PC-3 (cell line): ENCODE results near the gene SLC15A4. TPM values are rescaled to one million over a fixed set of nuclear protein-coding genes. Genes with fewer than 3 reads are reported as not detected.

Experiments
- ATAC-seq: fragments of 200-7000 bp; cut with Tn5 transposase; 2 replicates; pipeline ENCODE4 v1.9.1; 2020; ENCODE audit warnings: mild to moderate bottlenecking, moderate library complexity
- BruUV-seq: library from RNA; stranded (reverse); fragments of 400-500 nt; replicated peaks from 2 replicates; lab custom pipeline; 2021; lab: Mats Ljungman, UMichigan
- CTCF ChIA-PET: fragments of 300-600 bp; sonication (Branson Sonifier 250); formaldehyde crosslinking; loops from one replicate; lab custom pipeline; 2022; ENCODE audit warnings: antibody characterized with exemption; lab: Charles Lee
- POLR2A ChIA-PET: fragments of 300-600 bp; sonication (Branson Sonifier 250); formaldehyde crosslinking; loops from one replicate; lab custom pipeline; 2022; ENCODE audit warnings: antibody characterized with exemption; ENCODE audit not compliant: unreplicated experiment; lab: Charles Lee
- DNase-seq: peaks from one replicate; pipeline ENCODE4 v3.0.0-alpha.2; 2015
- H2AFZ ChIP-seq: fragments of 300-600 bp; sonication (generic); 2 replicates; pipeline ENCODE4 v1.6.0; 2016; ENCODE audit warnings: antibody characterized with exemption, low read length
- H3F3A ChIP-seq: fragments of 300-600 bp; sonication (generic); one replicate; pipeline ENCODE4 v1.6.0; 2017; ENCODE audit warnings: antibody characterized with exemption, low read length, control low read depth, mild to moderate bottlenecking; ENCODE audit not compliant: unreplicated experiment
- H3K27ac ChIP-seq: fragments of 300-600 bp; sonication (generic); 2 replicates; pipeline ENCODE4 v1.5.1; 2016; ENCODE audit warnings: mild to moderate bottlenecking, low read length
- H3K27me3 ChIP-seq: fragments of 300-600 bp; sonication (generic); 2 replicates; pipeline ENCODE4 v1.6.1; 2016; ENCODE audit warnings: low read length, mixed read lengths
- H3K36me3 ChIP-seq: fragments of 300-600 bp; sonication (generic); 2 replicates; pipeline ENCODE4 v1.6.1; 2016; ENCODE audit warnings: low read depth, mixed run types, low read length, mixed read lengths
- H3K4me1 ChIP-seq: fragments of 300-600 bp; sonication (generic); 2 replicates; pipeline ENCODE4 v1.5.1; 2016; ENCODE audit warnings: low read length; ENCODE audit not compliant: insufficient read depth
- H3K4me2 ChIP-seq: fragments of 300-600 bp; sonication (generic); 2 replicates; pipeline ENCODE4 v1.6.0; 2016; ENCODE audit warnings: low read length
- H3K4me3 ChIP-seq: fragments of 300-600 bp; sonication (generic); 2 replicates; pipeline ENCODE4 v1.5.1; 2016; ENCODE audit warnings: mild to moderate bottlenecking, low read length, mixed read lengths
- H3K79me2 ChIP-seq: fragments of 300-600 bp; sonication (generic); 2 replicates; pipeline ENCODE4 v1.6.1; 2017; ENCODE audit warnings: low read length, mixed read lengths
- H3K9ac ChIP-seq: fragments of 300-600 bp; sonication (generic); 2 replicates; pipeline ENCODE4 v1.6.0; 2016; ENCODE audit warnings: mild to moderate bottlenecking, low read length
- H3K9me2 ChIP-seq: fragments of 300-600 bp; sonication (generic); replicated peaks from 2 replicates; pipeline ENCODE4 v1.6.1; 2016; ENCODE audit warnings: mixed run types, low read length, mixed read lengths
- H3K9me3 ChIP-seq: fragments of 300-600 bp; sonication (generic); 2 replicates; pipeline ENCODE4 v1.6.1; 2016; ENCODE audit warnings: low read length, mixed read lengths
- H4K20me1 ChIP-seq: fragments of 300-600 bp; sonication (generic); 2 replicates; pipeline ENCODE4 v1.6.1; 2016; ENCODE audit warnings: low read length, mixed read lengths
- CTCF ChIP-seq: fragments of 300-600 bp; sonication (generic); conservative IDR thresholded peaks from 2 replicates; pipeline ENCODE4 v1.5.1; 2017; ENCODE audit warnings: antibody characterized with exemption, low read depth, mild to moderate bottlenecking, low read length
- EZH2 ChIP-seq: fragments of 300-600 bp; sonication (generic); IDR thresholded peaks from one replicate; pipeline ENCODE4 v1.6.1; 2017; ENCODE audit warnings: antibody characterized with exemption, mild to moderate bottlenecking, low read length; ENCODE audit not compliant: unreplicated experiment
- EZH2phosphoT487 ChIP-seq: fragments of 300-600 bp; sonication (generic); IDR thresholded peaks from 2 replicates; pipeline ENCODE4 v1.6.1; 2018; ENCODE audit warnings: mild to moderate bottlenecking, antibody characterized with exemption, low read length, borderline replicate concordance
- intact Hi-C: fragments of 100-400 bp; cut with micrococcal nuclease; formaldehyde crosslinking; loops from 2 replicates; pipeline ENCODE4 v1.9.0; 2023
- total RNA-seq: library from RNA; depleted of rRNA; stranded (reverse); fragments of >200 nt; gene quantifications from 2 replicates; pipeline ENCODE4 v1.2.3, GENCODE V29; 2014

The SLC15A4 gene
- total RNA-seq, 1 experiment from 2014 or later = 20.8 TPM

GRCh38 chr12:128747441-128747840 is 76.3 kb downstream of the SLC15A4 start:
- Histone ChIP-seq H3K9ac (no peak overlapping the region), H3K27ac (no peak overlapping the region), H3K36me3 (no peaks in the 10 kb centered on the region), H3K4me1 (no peaks in the 10 kb centered on the region), H2AFZ (no peak overlapping the region), H3K4me3 (no peak overlapping the region), H4K20me1 (no peaks in the 10 kb centered on the region), H3K27me3 (peaks cover 94% of the 10 kb centered on the region), H3K9me2 (no peaks in the 10 kb centered on the region), H3K4me2 (no peak overlapping the region), H3K79me2 (no peaks in the 10 kb centered on the region), H3K9me3 (no peaks in the 10 kb centered on the region), H3F3A (no peaks in the 10 kb centered on the region)
- no peak for TF ChIP-seq EZH2
- no peak for TF ChIP-seq EZH2phosphoT487
- no peak for TF ChIP-seq CTCF
- ChIA-PET POLR2A (no interaction called here), CTCF (no interaction called here)
- ATAC-seq (no peak), DNase-seq (no peak)
- no TSS peak for BruUV-seq
- intact Hi-C loops = no loop called here

DNA sequence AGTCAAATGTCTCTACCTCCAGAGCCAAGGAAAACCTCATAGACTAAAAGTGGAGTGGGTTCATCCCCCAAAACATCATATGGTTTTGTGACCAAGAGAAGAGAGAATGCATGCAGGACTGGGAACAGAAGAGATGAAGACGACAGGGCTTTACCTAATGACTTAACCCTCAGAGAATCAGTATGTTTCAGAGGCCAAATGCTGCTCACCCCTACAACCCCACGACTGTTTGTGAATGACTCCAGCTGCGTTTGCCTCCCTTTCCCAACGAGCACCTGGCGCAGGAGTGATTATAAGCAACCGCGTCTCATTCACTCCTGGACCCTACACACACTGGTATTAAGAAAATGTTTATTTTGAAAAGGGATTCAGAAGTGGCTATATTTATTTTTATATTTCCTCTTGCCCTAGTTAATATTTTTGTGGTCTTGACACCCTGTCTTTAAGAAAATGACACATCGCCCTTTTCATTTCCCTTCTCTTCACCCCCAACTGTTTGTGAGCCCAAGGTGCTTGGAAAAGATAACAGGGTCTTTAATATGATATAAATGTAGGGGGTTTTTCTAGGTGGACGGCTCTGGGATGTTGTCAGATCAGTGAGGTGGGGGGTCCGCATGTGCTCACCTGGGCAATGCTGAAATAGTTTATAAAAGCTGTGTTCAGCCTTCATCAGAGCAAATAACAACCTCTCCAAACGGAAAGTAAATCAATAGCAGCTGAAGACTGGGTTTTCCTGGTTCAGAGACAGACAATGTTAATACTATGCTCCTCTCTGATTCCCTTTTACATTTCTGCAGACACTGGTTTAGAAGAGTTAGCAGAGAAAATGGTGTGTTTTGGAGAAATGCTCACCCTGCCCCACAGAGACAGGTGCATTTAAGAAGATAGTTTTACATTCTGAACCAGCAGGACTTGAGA is 77.7 kb downstream of the SLC15A4 start:
- Histone ChIP-seq H3K4me1 (no peaks in the 10 kb centered on the region), H3K4me2 (no peak overlapping the region), H3K36me3 (no peaks in the 10 kb centered on the region), H3K27ac (no peak overlapping the region), H3K4me3 (no peak overlapping the region), H3K79me2 (no peaks in the 10 kb centered on the region), H3K9ac (no peak overlapping the region), H4K20me1 (no peaks in the 10 kb centered on the region), H3K27me3 (peaks cover 95% of the 10 kb centered on the region), H3F3A (no peaks in the 10 kb centered on the region), H3K9me2 (no peaks in the 10 kb centered on the region), H2AFZ (no peak overlapping the region), H3K9me3 (no peaks in the 10 kb centered on the region)
- DNase-seq (no peak), ATAC-seq (no peak)
- intact Hi-C loops = no loop called here
- ChIA-PET CTCF (no interaction called here), POLR2A (no interaction called here)
- TF ChIP-seq EZH2 (no peak), CTCF (no peak), EZH2phosphoT487 (no peak)
- no TSS peak for BruUV-seq

DNA sequence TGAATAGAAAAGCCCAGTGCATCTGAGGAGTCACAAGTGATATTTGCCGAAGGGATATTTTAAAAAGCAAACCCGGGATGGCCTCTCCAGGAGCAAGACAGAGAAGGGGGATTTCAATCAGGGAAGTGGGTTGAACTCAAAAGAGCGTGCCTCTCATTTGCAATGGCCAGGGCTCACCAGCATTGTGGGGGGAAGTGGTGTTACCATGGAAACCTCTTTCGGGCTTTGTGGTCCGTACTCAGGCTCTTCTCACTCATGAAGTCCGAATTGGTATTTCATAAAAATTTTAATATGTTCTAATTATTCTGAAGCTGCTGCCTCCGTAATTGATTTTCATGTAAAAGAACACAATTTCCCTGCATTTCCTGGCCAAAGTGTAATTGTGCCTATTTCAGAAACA is 79.8 kb downstream of the SLC15A4 start:
- intact Hi-C loops = no loop called here
- Histone ChIP-seq H3K27me3 (peaks cover 81% of the 10 kb centered on the region), H3F3A (no peaks in the 10 kb centered on the region), H3K27ac (no peak overlapping the region), H4K20me1 (no peaks in the 10 kb centered on the region), H3K9me3 (no peaks in the 10 kb centered on the region), H2AFZ (no peak overlapping the region), H3K4me1 (no peaks in the 10 kb centered on the region), H3K36me3 (no peaks in the 10 kb centered on the region), H3K4me2 (no peak overlapping the region), H3K79me2 (no peaks in the 10 kb centered on the region), H3K9me2 (no peaks in the 10 kb centered on the region), H3K4me3 (no peak overlapping the region), H3K9ac (no peak overlapping the region)
- DNase-seq (no peak), ATAC-seq (no peak)
- ChIA-PET CTCF (no interaction called here), POLR2A (no interaction called here)
- TF ChIP-seq EZH2phosphoT487 = no peak
- no peak for TF ChIP-seq EZH2
- TF ChIP-seq CTCF = no peak
- no TSS peak for BruUV-seq
